GM18519 (cell line): Measurements from ENCODE around the gene TNFAIP2.

Experiments used
- ATAC-seq: cut with Tn5 transposase; IDR thresholded peaks from one replicate; pipeline ENCODE4 v1.9.1; 2021; ENCODE audit warnings: mild to moderate bottlenecking, moderate library complexity; ENCODE audit not compliant: unreplicated experiment, low FRiP score

The TNFAIP2 gene

GRCh38 chr14:103093856-103094405 is 29.3 kb upstream of the TNFAIP2 start:
- no peak for ATAC-seq

GRCh38 chr14:103094406-103095209 is 28.7 kb upstream of the TNFAIP2 start, which contains the start of gene EXOC3L4:
Gene EXOC3L4, plus strand, starts transcription at chr14:103094725. Its CDS starts 5,495 bp downstream, at chr14:103100220.
- ATAC-seq = no peak

- ATAC-seq = no peak
These were observed 28.0 kb upstream of the TNFAIP2 start for GRCh38 chr14:103095210-103095778.

GRCh38 chr14:103096387-103096786 is 26.9 kb upstream of the TNFAIP2 start:
- ATAC-seq = no peak

GRCh38 chr14:103097244-103097993 is 25.8 kb upstream of the TNFAIP2 start:
- ATAC-seq = no peak

- no peak for ATAC-seq
These were observed 25.0 kb upstream of the TNFAIP2 start for GRCh38 chr14:103097994-103098957.

- no peak for ATAC-seq
These were observed 24.1 kb upstream of the TNFAIP2 start for GRCh38 chr14:103099081-103099732.

- no peak for ATAC-seq
These were observed 23.5 kb upstream of the TNFAIP2 start for GRCh38 chr14:103099733-103100280.

- no peak for ATAC-seq
These were observed 22.8 kb upstream of the TNFAIP2 start for GRCh38 chr14:103100281-103101121.

- ATAC-seq = no peak
These were observed 21.9 kb upstream of the TNFAIP2 start for GRCh38 chr14:103101257-103101962.

GRCh38 chr14:103101963-103102688 is 21.1 kb upstream of the TNFAIP2 start:
- ATAC-seq = no peak

- ATAC-seq = no peak
These were observed 20.5 kb upstream of the TNFAIP2 start for GRCh38 chr14:103102689-103103260.

- ATAC-seq = no peak
These were observed 19.5 kb upstream of the TNFAIP2 start for GRCh38 chr14:103103461-103104388.

- ATAC-seq = no peak
These were observed 18.9 kb upstream of the TNFAIP2 start for GRCh38 chr14:103104389-103104653.

- ATAC-seq = no peak
These were observed 18.4 kb upstream of the TNFAIP2 start for GRCh38 chr14:103104654-103105452.
